ENCODE data around the gene CARS2. TPM values are rescaled to one million over a fixed set of nuclear protein-coding genes. Genes with fewer than 3 reads are reported as not detected.

CARS2 gene
- total and polyA plus RNA-seq, 2 of the 8 experiments (the other 6 are each of a cell fraction or from before 2014, with no cell fraction given) = 47.7 to 55.9 TPM

- no peak for TF ChIP-seq EGR1 (IDR thresholded peaks at IDR 0.05; ENCODE audit: borderline replicate concordance, low read depth, low read length)
- TF ChIP-seq CBX8 (IDR thresholded peaks at IDR 0.05; ENCODE audit: borderline replicate concordance, low read depth, low read length) = no peak
- TF ChIP-seq CTBP2 (IDR thresholded peaks at IDR 0.05; ENCODE audit: borderline replicate concordance, insufficient read depth, insufficient read length, low read length) = no peak
- Histone ChIP-seq H3K79me1 (ENCODE audit: low read depth, low read length) (no peaks in the 10 kb centered on the region), H2BK20ac (ENCODE audit: low read length) (no peak overlapping the region), H3K23me2 (ENCODE audit: low read depth, low read length) (no peaks in the 10 kb centered on the region), H3K27ac (ENCODE audit: low read depth, low read length) (no peak overlapping the region), H3K18ac (ENCODE audit: extremely low read depth, low read length) (no peak overlapping the region), H2AK5ac (ENCODE audit: low read depth, low read length) (no peak overlapping the region), H3K36me3 (ENCODE audit: control insufficient read depth in 2 of 4, insufficient read depth in 4 of 4, low read length in 3 of 4) (no peaks in the 10 kb centered on the region), H4K5ac (ENCODE audit: insufficient read length, low read depth, low read length) (no peak overlapping the region), H4K8ac (ENCODE audit: extremely low read depth, insufficient read depth, low read length) (no peak overlapping the region), H4K91ac (replicated peaks; ENCODE audit: insufficient read length, low read length) (no peak overlapping the region), H3K4ac (replicated peaks; ENCODE audit: insufficient read length, low read depth, low read length) (no peak overlapping the region), H2BK15ac (ENCODE audit: low read length) (no peak overlapping the region), H2BK120ac (replicated peaks; ENCODE audit: low read depth, low read length) (no peak overlapping the region), H4K20me1 (replicated peaks in 1 of 2; ENCODE audit: control insufficient read depth in 1 of 2, insufficient read depth in 2 of 2, low read length in 2 of 2) (no peaks in the 10 kb centered on the region), H3K79me2 (ENCODE audit: control insufficient read depth in 1 of 2, insufficient read depth in 2 of 2, low read length in 2 of 2) (no peaks in the 10 kb centered on the region), H3K56ac (replicated peaks; ENCODE audit: insufficient read length, low read depth, low read length) (no peak overlapping the region), H3K14ac (ENCODE audit: insufficient read length) (no peak overlapping the region), H3K4me2 (ENCODE audit: insufficient read depth in 1 of 2, low read depth in 2 of 2, low read length in 2 of 2) (no peak overlapping the region), H3K4me1 (replicated peaks in 1 of 4; ENCODE audit: control insufficient read depth in 3 of 4, insufficient read depth in 4 of 4, low read length in 3 of 4) (no peaks in the 10 kb centered on the region), H3K9me3 (ENCODE audit: insufficient read depth in 2 of 2, low read depth in 1 of 2, low read length in 1 of 2) (peaks cover 0 to 2% of the 10 kb centered on the region in 2 experiments; a peak in 1 of 4 replicates), H3K4me3 (ENCODE audit: extremely low read depth in 1 of 4, insufficient read depth in 2 of 4, low read depth in 3 of 4, low read length in 4 of 4) (no peak overlapping the region), H2AFZ (ENCODE audit: low read length) (no peak overlapping the region), H3K23ac (ENCODE audit: insufficient read length) (no peak overlapping the region), H3K27me3 (replicated peaks in 1 of 4; ENCODE audit: control insufficient read depth in 3 of 4, extremely low read depth in 1 of 4, insufficient read depth in 3 of 4, low read length in 3 of 4) (no peaks in the 10 kb centered on the region), H3K9ac (replicated peaks in 1 of 4; ENCODE audit: extremely low read depth in 1 of 4, low read depth in 3 of 4, low read length in 3 of 4) (no peak overlapping the region), H2BK5ac (ENCODE audit: low read depth, low read length) (no peak overlapping the region), H2BK12ac (ENCODE audit: low read depth, low read length) (no peak overlapping the region)
- ChIA-PET POLR2A (ENCODE audit: partially characterized antibody) (interaction anchor here (2.5 kb wide), 1 partner anchor 15 kb away, joined by 6 read pairs; the partner anchor contains the start of gene NAXD), CTCF (ENCODE audit: partially characterized antibody) (interaction anchor here (0.9 to 2.4 kb wide), 3 partner anchors 8 to 44 kb away, joined by 3 to 8 read pairs (median 4); no protein-coding TSS in a partner anchor)
- FAIRE-seq = no peak
- WGBS, 2 experiments (ENCODE audit: extremely low coverage in 1 of 2, insufficient coverage in 1 of 2, insufficient read length in 1 of 2, insufficient replicate concordance in 2 of 2, low coverage in 1 of 2, low lambda C conversion rate in 2 of 2, missing lambda C conversion rate in 1 of 2) = 96% methylated on average over 4 of the region's 4 CpGs; no CpG with 5 or more reads in 1 of the 2 experiments
- DNase-seq (ENCODE audit: low read depth in 1 of 2, low spot score in 2 of 2) = no peak
Observed at GRCh38 chr13:110600980-110601379, 104.9 kb downstream of the CARS2 start.

Measured in H1 (cell line).